GM19467 (cell line): ENCODE data around the gene ARHGEF10L.

Experiments
- ATAC-seq: cut with Tn5 transposase; IDR thresholded peaks from one replicate; pipeline ENCODE4 v1.9.1; 2021; ENCODE audit warnings: mild to moderate bottlenecking, moderate library complexity; ENCODE audit not compliant: unreplicated experiment

Gene ARHGEF10L

GRCh38 chr1:17545356-17545755 lies 5.9 kb downstream of the ARHGEF10L start:
- ATAC-seq = no peak

- ATAC-seq = no peak
Measured at GRCh38 chr1:17546946-17547670, 7.6 kb downstream of the ARHGEF10L start.

GRCh38 chr1:17549384-17549783 lies 9.9 kb downstream of the ARHGEF10L start:
- no peak for ATAC-seq

GRCh38 chr1:17550729-17551584 lies 11.5 kb downstream of the ARHGEF10L start:
- ATAC-seq = no peak

GRCh38 chr1:17551755-17552234 lies 12.3 kb downstream of the ARHGEF10L start:
- ATAC-seq = no peak

GRCh38 chr1:17553975-17554700 lies 14.6 kb downstream of the ARHGEF10L start:
- no peak for ATAC-seq

GRCh38 chr1:17554954-17555353 lies 15.5 kb downstream of the ARHGEF10L start:
- no peak for ATAC-seq

GRCh38 chr1:17557986-17558385 lies 18.5 kb downstream of the ARHGEF10L start:
- ATAC-seq = no peak

- ATAC-seq = no peak
Measured at GRCh38 chr1:17558541-17558940, 19.0 kb downstream of the ARHGEF10L start.

- no peak for ATAC-seq
Measured at GRCh38 chr1:17558954-17559614, 19.6 kb downstream of the ARHGEF10L start.

- ATAC-seq = no peak
Measured at GRCh38 chr1:17559615-17560419, 20.3 kb downstream of the ARHGEF10L start.

GRCh38 chr1:17561247-17561548 lies 21.7 kb downstream of the ARHGEF10L start:
- ATAC-seq = no peak

GRCh38 chr1:17561561-17561985 lies 22.1 kb downstream of the ARHGEF10L start:
- ATAC-seq = no peak

- no peak for ATAC-seq
Measured at GRCh38 chr1:17562375-17562774, 22.9 kb downstream of the ARHGEF10L start.

GRCh38 chr1:17563494-17564281 lies 24.2 kb downstream of the ARHGEF10L start:
- no peak for ATAC-seq

- ATAC-seq = no peak
Measured at GRCh38 chr1:17564458-17565393, 25.2 kb downstream of the ARHGEF10L start.

GRCh38 chr1:17565461-17566252 lies 26.2 kb downstream of the ARHGEF10L start:
- ATAC-seq = no peak
